HepG2 (cell line): Measurements from ENCODE around the gene FAM228B. TPM values are rescaled to one million over a fixed set of nuclear protein-coding genes. Genes with fewer than 3 reads are reported as not detected.

Experiments used
- GPBP1L1 ChIP-seq: sonication (generic); formaldehyde crosslinking; IDR thresholded peaks from 2 replicates; pipeline ENCODE4 v1.5.0; 2020; ENCODE audit warnings: mild to moderate bottlenecking, missing genetic modification reagents
- HNF4A ChIP-seq: sonication (generic); formaldehyde crosslinking; IDR thresholded peaks from 2 replicates; pipeline ENCODE4 v1.4.0; 2020; ENCODE audit warnings: missing genetic modification reagents
- MAF1 ChIP-seq: sonication (generic); formaldehyde crosslinking; IDR thresholded peaks from 2 replicates; pipeline ENCODE4 v1.5.0; 2020; ENCODE audit warnings: missing genetic modification reagents, borderline replicate concordance
- MAX ChIP-seq: IDR thresholded peaks from 2 replicates; pipeline ENCODE4 v1.6.1; 2012; ENCODE audit warnings: inconsistent platforms
- MAZ ChIP-seq, 2 experiments: sonication (generic) in 1 of 2; formaldehyde crosslinking in 1 of 2; IDR thresholded peaks; 2 replicates each; pipeline versions ENCODE4 v1.5.0 to v1.6.1; 2012 to 2020; ENCODE audit warnings: low read depth in 2 of 2, mild to moderate bottlenecking in 2 of 2, borderline replicate concordance in 1 of 2, improper control_type of control experiment in 1 of 2, low read length in 1 of 2, missing genetic modification reagents in 1 of 2, moderate library complexity in 1 of 2
- NR3C1 ChIP-seq: sonication (generic); formaldehyde crosslinking; IDR thresholded peaks from 2 replicates; pipeline ENCODE4 v1.4.0; 2020; ENCODE audit warnings: missing genetic modification reagents
- PAXIP1 ChIP-seq: sonication (generic); formaldehyde crosslinking; conservative IDR thresholded peaks from 2 replicates; pipeline ENCODE4 v1.4.0; 2020; ENCODE audit warnings: mild to moderate bottlenecking, missing genetic modification reagents, moderate library complexity
- REL ChIP-seq: sonication (generic); formaldehyde crosslinking; conservative IDR thresholded peaks from 2 replicates; pipeline ENCODE4 v1.8.0; 2022; ENCODE audit warnings: mild to moderate bottlenecking, missing genetic modification reagents, moderate library complexity
- TGIF2 ChIP-seq: IDR thresholded peaks from 2 replicates; pipeline ENCODE4 v1.6.1; 2016; ENCODE audit warnings: control low read depth, missing compliant biosample characterization
- TSC22D2 ChIP-seq: sonication (generic); formaldehyde crosslinking; IDR thresholded peaks from 2 replicates; pipeline ENCODE4 v1.5.1; 2020; ENCODE audit warnings: missing genetic modification reagents, mild to moderate bottlenecking, borderline replicate concordance
- ZFP36L2 ChIP-seq: sonication (generic); formaldehyde crosslinking; IDR thresholded peaks from 2 replicates; pipeline ENCODE4 v1.4.0; 2020; ENCODE audit warnings: missing genetic modification reagents
- ZFYVE20 ChIP-seq: sonication (generic); formaldehyde crosslinking; IDR thresholded peaks from 2 replicates; pipeline ENCODE4 v1.8.0; 2023; ENCODE audit warnings: low read depth, mild to moderate bottlenecking, moderate library complexity, missing genetic modification reagents, borderline replicate concordance
- ZNF318 ChIP-seq: sonication (generic); formaldehyde crosslinking; IDR thresholded peaks from 2 replicates; pipeline ENCODE4 v1.4.0; 2020; ENCODE audit warnings: mild to moderate bottlenecking, missing genetic modification reagents
- polyA plus RNA-seq, 8 experiments: library from polyadenylated mRNA; depleted of rRNA in 3 of 8; stranded (reverse) in 7 of 8; unstranded in 1 of 8; fragments of >200 nt; fragmentation: Illumina TruSeq in 4 of 8; extraction: Trizol in 4 of 8; gene quantifications; 2 replicates each; pipeline versions ENCODE4 v1.2.1 to v1.2.3, GENCODE V29; 2011 to 2016; ENCODE audit warnings: low read depth in 4 of 8, missing spikeins in 1 of 8, mixed read lengths in 1 of 8; ENCODE audit not compliant: insufficient read depth in 1 of 8
- total RNA-seq, 5 experiments: library from RNA; depleted of rRNA; stranded (reverse); fragments of >200 nt; fragmentation: Illumina TruSeq; extraction: Trizol; gene quantifications; 2 replicates each; pipeline ENCODE4 v1.2.3, GENCODE V29; 2016; ENCODE audit warnings: low read depth in 1 of 5

The FAM228B gene
- total and polyA plus RNA-seq, 2 of the 13 experiments (the other 11 are each of a cell fraction or from before 2014, with no cell fraction given) = 0.79 to 1.1 TPM

- TF ChIP-seq HNF4A (CRISPR knock-in tag) (peak; percentile 75), MAX (peak; percentile 95), TSC22D2 (CRISPR knock-in tag) (peak; percentile 97; the same call in 1 of the 2 replicates), PAXIP1 (CRISPR knock-in tag) (peak; percentile 83), NR3C1 (CRISPR knock-in tag) (no peak), ZFP36L2 (CRISPR knock-in tag) (no peak), MAZ (IDR thresholded peaks at IDR 0.05; ENCODE audit: borderline replicate concordance, low read depth, low read length) (peak; percentile 47), MAZ (CRISPR knock-in tag; IDR thresholded peaks at IDR 0.05; ENCODE audit: low read depth) (peak; percentile 96), REL (CRISPR knock-in tag) (no peak), GPBP1L1 (no peak), ZFYVE20 (CRISPR knock-in tag) (0 out of 2 replicates have a peak, but pooled peaks have one; percentile 34), ZNF318 (CRISPR knock-in tag) (peak; percentile 94), TGIF2 (peak; percentile 96), MAF1 (CRISPR knock-in tag) (0 out of 2 replicates have a peak, but pooled peaks have one; percentile 85)
These were observed 47.1 kb upstream of the FAM228B start, which contains the start of gene SF3B6 (continued) for GRCh38 chr2:24075915-24076848.
